Naive thymus-derived CD4-positive, alpha-beta T cell (primary cell): ENCODE measurements around the gene STAP2. TPM values are rescaled to one million over a fixed set of nuclear protein-coding genes. Genes with fewer than 3 reads are reported as not detected.

Experiments used
- ATAC-seq: fragments of 150-1000 bp; cut with Tn5 transposase; 2 replicates; pipeline ENCODE4 v1.10.0; 2021; ENCODE audit warnings: mild to moderate bottlenecking, moderate library complexity
- CTCF ChIA-PET: fragments of 350-600 bp; sonication (Branson Sonifier 250); formaldehyde crosslinking; loops from one replicate; lab custom pipeline; 2021; ENCODE audit warnings: antibody characterized with exemption; lab: Charles Lee
- POLR2A ChIA-PET: fragments of 350-600 bp; sonication (Branson Sonifier 250); formaldehyde crosslinking; loops from one replicate; lab custom pipeline; 2021; ENCODE audit warnings: antibody characterized with exemption, inconsistent platforms; lab: Charles Lee
- DNase-seq, 9 donors: peaks; one replicate each; pipeline versions ENCODE4 v3.0.0 to v3.0.0-alpha.2; 2020 to 2022; ENCODE audit warnings: mixed read lengths in 1 of 9
- H3K27ac ChIP-seq: one replicate; pipeline ENCODE4 v1.7.0; 2013; ENCODE audit warnings: mild to moderate bottlenecking, low read depth, low read length, moderate library complexity
- H3K27me3 ChIP-seq, 2 donors: one replicate each; pipeline ENCODE4 v1.7.0; 2013; ENCODE audit warnings: low read length in 2 of 2, mild to moderate bottlenecking in 2 of 2, moderate library complexity in 2 of 2; ENCODE audit not compliant: control insufficient read depth in 2 of 2, insufficient read depth in 2 of 2
- H3K36me3 ChIP-seq, 3 experiments: 1 replicate in 2 of 3; 2 replicates in 1 of 3; pipeline ENCODE4 v1.7.0; 2013; ENCODE audit warnings: low read length in 3 of 3, mild to moderate bottlenecking in 3 of 3, moderate library complexity in 1 of 3; ENCODE audit not compliant: insufficient read depth in 3 of 3, control insufficient read depth in 2 of 3
- H3K4me1 ChIP-seq, 2 donors: one replicate each; pipeline ENCODE4 v1.7.0; 2013; ENCODE audit warnings: low read length in 2 of 2, mild to moderate bottlenecking in 2 of 2, moderate library complexity in 1 of 2; ENCODE audit not compliant: control insufficient read depth in 2 of 2, insufficient read depth in 2 of 2
- H3K4me3 ChIP-seq: 2 replicates; pipeline ENCODE4 v1.7.0; 2013; ENCODE audit warnings: mild to moderate bottlenecking, low read length
- H3K9me3 ChIP-seq, 3 experiments: 1 replicate in 2 of 3; 2 replicates in 1 of 3; pipeline ENCODE4 v1.7.0; 2013; ENCODE audit warnings: low read length in 3 of 3; ENCODE audit not compliant: control insufficient read depth in 2 of 3
- H3K27ac Mint-ChIP-seq, 9 donors: one replicate each; pipeline ENCODE4 v1.8.0; 2020 to 2022; ENCODE audit warnings: mixed read lengths in 9 of 9, mild to moderate bottlenecking in 8 of 9, moderate library complexity in 5 of 9, inconsistent platforms in 2 of 9
- H3K27me3 Mint-ChIP-seq, 5 donors: one replicate each; pipeline ENCODE4 v1.8.0; 2021 to 2022; ENCODE audit warnings: mixed read lengths in 5 of 5, mild to moderate bottlenecking in 1 of 5
- H3K36me3 Mint-ChIP-seq, 5 donors: one replicate each; pipeline ENCODE4 v1.8.0; 2020 to 2022; ENCODE audit warnings: mixed read lengths in 5 of 5, mild to moderate bottlenecking in 3 of 5, inconsistent platforms in 1 of 5
- H3K4me1 Mint-ChIP-seq, 7 donors: one replicate each; pipeline ENCODE4 v1.8.0; 2020 to 2022; ENCODE audit warnings: mixed read lengths in 7 of 7, mild to moderate bottlenecking in 3 of 7, inconsistent platforms in 1 of 7
- H3K4me3 Mint-ChIP-seq, 10 donors: one replicate each; pipeline ENCODE4 v1.8.0; 2020 to 2022; ENCODE audit warnings: mild to moderate bottlenecking in 10 of 10, mixed read lengths in 10 of 10, moderate library complexity in 6 of 10, inconsistent platforms in 2 of 10
- H3K9me3 Mint-ChIP-seq, 11 donors: one replicate each; pipeline ENCODE4 v1.8.0; 2020 to 2022; ENCODE audit warnings: mixed read lengths in 11 of 11, mild to moderate bottlenecking in 4 of 11, inconsistent platforms in 1 of 11, moderate library complexity in 1 of 11
- intact Hi-C, 2 donors: fragments of 100-400 bp; cut with micrococcal nuclease; formaldehyde crosslinking; loops; one replicate each; pipeline ENCODE4 v1.15.1; 2023
- polyA plus RNA-seq, 2 donors: library from polyadenylated mRNA; unstranded; fragments of 300-500 nt; fragmentation: Illumina TruSeq; gene quantifications; one replicate each; pipeline ENCODE4 v1.2.3, GENCODE V29; 2021
- total RNA-seq, 6 experiments: library from RNA in 5 of 6; stranded (reverse) in 5 of 6; gene quantifications; 1 replicate in 5 of 6; 2 replicates in 1 of 6; pipeline ENCODE4 v1.2.3 and lab custom pipeline; 2021 to 2026

STAP2 gene
- total and polyA plus RNA-seq, 7 experiments from 2014 or later: 2.4 to 11.8 (median 4.5) TPM

- Histone ChIP-seq H3K4me3 (peak overlapping the region; percentile 61), H3K27ac (peak overlapping the region; percentile 40), H3K27me3 (no peaks in the 10 kb centered on the region), H3K36me3 (no peaks in the 10 kb centered on the region), H3K4me1 (peaks cover 11 to 14% of the 10 kb centered on the region in 2 donors), H3K9me3 (no peaks in the 10 kb centered on the region)
- Mint-ChIP-seq H3K4me3 (peak overlapping the region; percentile 83 to 90 (median 86)), H3K27me3 (peaks cover 0 to 4% (median 0%) of the 10 kb centered on the region in 5 donors), H3K36me3 (peaks cover 0 to 6% (median 0%) of the 10 kb centered on the region in 5 donors), H3K9me3 (peaks cover 0 to 7% (median 0%) of the 10 kb centered on the region in 11 donors), H3K27ac (peak overlapping the region; percentile 33 to 98 (median 84)), H3K4me1 (peaks cover 8 to 28% (median 24%) of the 10 kb centered on the region in 7 donors)
- ATAC-seq (peak; percentile 6), DNase-seq (no peak)
- POLR2A ChIA-PET: interaction anchor here (0.6 to 1.3 kb wide), 8 partner anchors 11 to 640 kb away, joined by 3 to 11 read pairs (median 4); partner anchors contain the start of genes MPND, STAP2 and YJU2
- CTCF ChIA-PET: interaction anchor here (0.8 to 1.0 kb wide), 3 partner anchors 15 to 61 kb away, joined by 3 to 4 read pairs (median 4); partner anchors contain the start of gene MPND
- intact Hi-C loops: loop anchor here (1.0 to 5.0 kb wide), 12 partner anchors 10 to 891 kb away; partner anchors contain the start of genes TMIGD2 (in 2 of the 2), YJU2 (in 2 of the 2), EEF2 (in 1 of the 2) and HDGFL2 (in 1 of the 2)
Measured at GRCh38 chr19:4327877-4328242, 10.8 kb downstream of the STAP2 start.

GRCh38 chr19:4327252-4327876 lies 11.3 kb downstream of the STAP2 start:
- DNase-seq (peak; percentile 41 to 76 (median 59)), ATAC-seq (peak; percentile 35)
- intact Hi-C loops: loop anchor here in 1 of 2 donors (5.0 kb wide), 2 partner anchors 145 to 890 kb away; partner anchors contain the start of gene HDGFL2
- Histone ChIP-seq H3K9me3 (no peaks in the 10 kb centered on the region), H3K27me3 (no peaks in the 10 kb centered on the region), H3K27ac (peak overlapping the region; percentile 40), H3K4me1 (peaks cover 11 to 14% of the 10 kb centered on the region in 2 donors), H3K4me3 (peak overlapping the region; percentile 61), H3K36me3 (no peaks in the 10 kb centered on the region)
- H3K27me3 Mint-ChIP-seq: peaks cover 0 to 4% (median 0%) of the 10 kb centered on the region in 5 donors
- H3K36me3 Mint-ChIP-seq: peaks cover 0 to 6% (median 0%) of the 10 kb centered on the region in 5 donors
- CTCF ChIA-PET: interaction anchor here (0.8 to 1.0 kb wide), 2 partner anchors 16 to 61 kb away, joined by 4 read pairs; partner anchors contain the start of gene MPND
- H3K27ac Mint-ChIP-seq: peak overlapping the region in 7 of 9 donors; percentile 76 to 98 (median 84)
- H3K4me3 Mint-ChIP-seq: peak overlapping the region; percentile 83 to 90 (median 86)
- peaks cover 0 to 7% (median 0%) of the 10 kb centered on the region in 11 donors for H3K9me3 Mint-ChIP-seq
- POLR2A ChIA-PET: interaction anchor here (0.7 to 1.3 kb wide), 5 partner anchors 11 to 81 kb away, joined by 3 to 11 read pairs (median 5); partner anchors contain the start of genes MPND, STAP2 and YJU2
- H3K4me1 Mint-ChIP-seq: peaks cover 8 to 28% (median 24%) of the 10 kb centered on the region in 7 donors

- Mint-ChIP-seq H3K9me3 (peaks cover 0 to 7% (median 0%) of the 10 kb centered on the region in 11 donors), H3K27ac (peak overlapping the region in 1 of 9 donors; percentile 23), H3K27me3 (peaks cover 0 to 4% (median 0%) of the 10 kb centered on the region in 5 donors), H3K4me3 (peak overlapping the region; percentile 83 to 90 (median 86)), H3K36me3 (peaks cover 0 to 6% (median 0%) of the 10 kb centered on the region in 5 donors), H3K4me1 (peaks cover 8 to 28% (median 24%) of the 10 kb centered on the region in 7 donors)
- Histone ChIP-seq H3K27ac (no peak overlapping the region), H3K27me3 (no peaks in the 10 kb centered on the region), H3K4me1 (peaks cover 11 to 14% of the 10 kb centered on the region in 2 donors), H3K36me3 (no peaks in the 10 kb centered on the region), H3K4me3 (peak overlapping the region; percentile 61), H3K9me3 (no peaks in the 10 kb centered on the region)
- intact Hi-C loops: loop anchor here in 1 of 2 donors (5.0 kb wide), 2 partner anchors 145 to 890 kb away; partner anchors contain the start of gene HDGFL2
- DNase-seq: peak in 1 of 9 donors; percentile 21
- POLR2A ChIA-PET: no interaction called here
- ATAC-seq: no peak
- CTCF ChIA-PET: no interaction called here
Measured at GRCh38 chr19:4326837-4327251, 11.8 kb downstream of the STAP2 start.

GRCh38 chr19:4326215-4326836 lies 12.3 kb downstream of the STAP2 start:
- Histone ChIP-seq H3K27me3 (no peaks in the 10 kb centered on the region), H3K36me3 (no peaks in the 10 kb centered on the region), H3K27ac (no peak overlapping the region), H3K9me3 (no peaks in the 10 kb centered on the region), H3K4me3 (no peak overlapping the region), H3K4me1 (peaks cover 11 to 14% of the 10 kb centered on the region in 2 donors)
- CTCF ChIA-PET: no interaction called here
- Mint-ChIP-seq H3K9me3 (peaks cover 0 to 7% (median 0%) of the 10 kb centered on the region in 11 donors), H3K4me1 (peaks cover 8 to 28% (median 24%) of the 10 kb centered on the region in 7 donors), H3K27me3 (peaks cover 0 to 4% (median 0%) of the 10 kb centered on the region in 5 donors), H3K27ac (peak overlapping the region in 3 of 9 donors; percentile 9 to 41 (median 23)), H3K4me3 (peak overlapping the region; percentile 47 to 87 (median 77)), H3K36me3 (peaks cover 0 to 6% (median 0%) of the 10 kb centered on the region in 5 donors)
- POLR2A ChIA-PET: no interaction called here
- DNase-seq (no peak), ATAC-seq (no peak)
- intact Hi-C loops: loop anchor here in 1 of 2 donors (5.0 kb wide), 2 partner anchors 146 to 889 kb away; partner anchors contain the start of gene HDGFL2

GRCh38 chr19:4324228-4324627 lies 14.4 kb downstream of the STAP2 start:
- Mint-ChIP-seq H3K36me3 (peaks cover 0 to 19% (median 0%) of the 10 kb centered on the region in 5 donors), H3K4me1 (peaks cover 16 to 30% (median 24%) of the 10 kb centered on the region in 7 donors), H3K27me3 (peaks cover 0 to 4% (median 0%) of the 10 kb centered on the region in 5 donors), H3K9me3 (peaks cover 0 to 17% (median 0%) of the 10 kb centered on the region in 11 donors), H3K27ac (no peak overlapping the region), H3K4me3 (no peak overlapping the region)
- Histone ChIP-seq H3K27ac (no peak overlapping the region), H3K36me3 (no peaks in the 10 kb centered on the region), H3K9me3 (no peaks in the 10 kb centered on the region), H3K27me3 (no peaks in the 10 kb centered on the region), H3K4me1 (peaks cover 11 to 14% of the 10 kb centered on the region in 2 donors), H3K4me3 (no peak overlapping the region)
- DNase-seq (no peak), ATAC-seq (no peak)
- intact Hi-C loops: no loop called here
- ChIA-PET CTCF (no interaction called here), POLR2A (no interaction called here)

- no peak overlapping the region for H3K4me3 ChIP-seq
- no peaks in the 10 kb centered on the region for H3K27me3 ChIP-seq
- Mint-ChIP-seq H3K4me3 (peak overlapping the region in 1 of 10 donors; percentile 34), H3K36me3 (peaks cover 0 to 24% (median 0%) of the 10 kb centered on the region in 5 donors), H3K27ac (no peak overlapping the region), H3K27me3 (peaks cover 0 to 4% (median 0%) of the 10 kb centered on the region in 5 donors), H3K4me1 (peaks cover 16 to 31% (median 23%) of the 10 kb centered on the region in 7 donors), H3K9me3 (peaks cover 0 to 19% (median 0%) of the 10 kb centered on the region in 11 donors)
- no peaks in the 10 kb centered on the region for H3K36me3 ChIP-seq
- no peak for DNase-seq
- H3K27ac ChIP-seq: no peak overlapping the region
- no peaks in the 10 kb centered on the region for H3K9me3 ChIP-seq
- peaks cover 11 to 14% of the 10 kb centered on the region in 2 donors for H3K4me1 ChIP-seq
- ATAC-seq: no peak
- POLR2A ChIA-PET: interaction anchor here (0.9 to 1.4 kb wide), 2 partner anchors 19 to 56 kb away, joined by 3 to 8 read pairs; partner anchors contain the start of gene MPND
- CTCF ChIA-PET: no interaction called here
- intact Hi-C loops: no loop called here
Measured at GRCh38 chr19:4323692-4324091, 14.9 kb downstream of the STAP2 start.
